HepG2 (cell line): ENCODE measurements around the gene FAM78A. TPM values are rescaled to one million over a fixed set of nuclear protein-coding genes. Genes with fewer than 3 reads are reported as not detected.

Experiments
- ATAC-seq: fragments of 200-7000 bp; cut with Tn5 transposase; 3 replicates; pipeline ENCODE4 v1.9.1; 2020; ENCODE audit warnings: mild to moderate bottlenecking, moderate library complexity
- BruUV-seq: library from RNA; stranded (reverse); fragments of 400-500 nt; replicated peaks from 2 replicates; lab custom pipeline; 2021; lab: Mats Ljungman, UMichigan
- CTCF ChIA-PET: fragments of 300-600 bp; formaldehyde crosslinking; extraction: SDS; loops from one replicate; lab custom pipeline; 2021; ENCODE audit warnings: low total read pairs, inconsistent platforms, low intra/inter-chr PET ratio; lab: Yijun Ruan, JAX
- POLR2A ChIA-PET: fragments of 350-600 bp; sonication (Branson Sonifier 250); formaldehyde crosslinking; loops from one replicate; lab custom pipeline; 2020; ENCODE audit warnings: antibody characterized with exemption, inconsistent platforms; lab: Yijun Ruan, JAX
- DNase-seq: peaks from one replicate; pipeline ENCODE4 v3.0.0-alpha.2; 2015; ENCODE audit warnings: low spot score
- FAIRE-seq: peaks from 3 replicates; lab custom pipeline; 2011; peaks lifted over from hg19 to GRCh38; lab: Jason Lieb, UNC
- H2AFZ ChIP-seq: one replicate; pipeline ENCODE4 v1.6.1; 2011; ENCODE audit warnings: low read length, inconsistent platforms
- H3K27ac ChIP-seq: fragments of 300-600 bp; 3 replicates; pipeline ENCODE4 v1.8.0; 2011; ENCODE audit warnings: mixed run types, mild to moderate bottlenecking, mixed read lengths, low read length, inconsistent platforms; ENCODE audit not compliant: insufficient read depth; ENCODE audit errors: extremely low read length
- H3K27me3 ChIP-seq, 2 experiments: fragments of 200-600 bp in 1 of 2; 2 replicates in 1 of 2; 3 replicates in 1 of 2; pipeline versions ENCODE4 v1.6.0 to v1.8.0; 2011; ENCODE audit warnings: low read length in 2 of 2, mild to moderate bottlenecking in 2 of 2, moderate library complexity in 2 of 2, inconsistent platforms in 1 of 2; ENCODE audit not compliant: insufficient read depth in 2 of 2, control insufficient read depth in 1 of 2
- H3K36me3 ChIP-seq, 2 experiments: fragments of 200-600 bp in 1 of 2; replicated peaks in 1 of 2; 2 replicates in 1 of 2; 3 replicates in 1 of 2; pipeline versions ENCODE4 v1.5.1 to v1.8.0; 2011; ENCODE audit warnings: low read length in 2 of 2, inconsistent platforms in 1 of 2; ENCODE audit not compliant: insufficient read depth in 2 of 2, control insufficient read depth in 1 of 2
- H3K4me1 ChIP-seq: 2 replicates; pipeline ENCODE4 v1.5.1; 2012; ENCODE audit warnings: low read length, inconsistent platforms; ENCODE audit not compliant: insufficient read depth
- H3K4me2 ChIP-seq: 2 replicates; pipeline ENCODE4 v1.6.0; 2011; ENCODE audit warnings: low read depth, low read length, inconsistent platforms
- H3K4me3 ChIP-seq, 3 experiments: fragments of 200-600 bp in 1 of 3; sonication (generic), shearing (Covaris generic) in 1 of 3; replicated peaks in 1 of 3; 2 replicates each; pipeline ENCODE4 v1.5.1; 2011 to 2016; ENCODE audit warnings: low read length in 3 of 3, inconsistent platforms in 2 of 3, low read depth in 2 of 3, mild to moderate bottlenecking in 2 of 3, control low read depth in 1 of 3, mixed read lengths in 1 of 3; ENCODE audit not compliant: insufficient read depth in 1 of 3
- H3K79me2 ChIP-seq: one replicate; pipeline ENCODE4 v1.6.1; 2011; ENCODE audit warnings: low read length, inconsistent platforms; ENCODE audit not compliant: insufficient read depth
- H3K9ac ChIP-seq: 2 replicates; pipeline ENCODE4 v1.6.0; 2011; ENCODE audit warnings: mild to moderate bottlenecking, low read depth, low read length, inconsistent platforms; ENCODE audit not compliant: insufficient read depth
- H3K9me3 ChIP-seq: 2 replicates; pipeline ENCODE4 v1.5.1; 2012; ENCODE audit warnings: mild to moderate bottlenecking, low read length
- H4K20me1 ChIP-seq: 2 replicates; pipeline ENCODE4 v1.6.0; 2011; ENCODE audit warnings: inconsistent platforms, mild to moderate bottlenecking, low read length, moderate library complexity; ENCODE audit not compliant: insufficient read depth
- ATF1 ChIP-seq: IDR thresholded peaks from 2 replicates; pipeline ENCODE4 v1.6.1; 2016; ENCODE audit warnings: mild to moderate bottlenecking, control low read depth
- CHD4 ChIP-seq: fragments of 200-600 bp; sonication (generic); IDR thresholded peaks from 2 replicates; pipeline ENCODE4 v1.7.0; 2017; ENCODE audit warnings: mild to moderate bottlenecking, low read length, borderline replicate concordance
- EZH2 ChIP-seq: conservative IDR thresholded peaks from 2 replicates; pipeline ENCODE4 v1.6.1; 2012; ENCODE audit warnings: mild to moderate bottlenecking, low read depth, low read length, moderate library complexity
- FOXP1 ChIP-seq, 2 experiments: fragments of 450-650 bp in 1 of 2; IDR thresholded peaks; 2 replicates each; pipeline ENCODE4 v1.6.1; 2017 to 2018; ENCODE audit warnings: antibody characterized with exemption in 1 of 2
- ONECUT2 ChIP-seq: sonication (generic); formaldehyde crosslinking; IDR thresholded peaks from 2 replicates; pipeline ENCODE4 v1.4.0; 2020; ENCODE audit warnings: missing genetic modification reagents
- PLSCR1 ChIP-seq: sonication (generic); formaldehyde crosslinking; IDR thresholded peaks from 2 replicates; pipeline ENCODE4 v1.5.0; 2020; ENCODE audit warnings: missing genetic modification reagents, mild to moderate bottlenecking, borderline replicate concordance
- SATB2 ChIP-seq: sonication (generic); formaldehyde crosslinking; IDR thresholded peaks from 2 replicates; pipeline ENCODE4 v1.5.0; 2020; ENCODE audit warnings: missing genetic modification reagents
- SMARCE1 ChIP-seq: fragments of 450-650 bp; IDR thresholded peaks from 2 replicates; pipeline ENCODE4 v1.6.1; 2017; ENCODE audit warnings: borderline replicate concordance
- UBTF ChIP-seq: sonication (generic); formaldehyde crosslinking; IDR thresholded peaks from 2 replicates; pipeline ENCODE4 v1.4.0; 2020; ENCODE audit warnings: mild to moderate bottlenecking, missing genetic modification reagents
- ZBED4 ChIP-seq: sonication (generic); formaldehyde crosslinking; IDR thresholded peaks from 2 replicates; pipeline ENCODE4 v1.4.0; 2020; ENCODE audit warnings: missing genetic modification reagents, borderline replicate concordance
- ZBTB21 ChIP-seq: sonication (generic); formaldehyde crosslinking; IDR thresholded peaks from 2 replicates; pipeline ENCODE4 v1.4.0; 2020; ENCODE audit warnings: missing genetic modification reagents
- ZNF24 ChIP-seq: fragments of 450-650 bp; IDR thresholded peaks from 2 replicates; pipeline ENCODE4 v1.6.1; 2017; ENCODE audit warnings: antibody characterized with exemption, mild to moderate bottlenecking
- ZNF274 ChIP-seq: sonication (generic); formaldehyde crosslinking; IDR thresholded peaks from 2 replicates; pipeline ENCODE4 v1.5.1; 2020; ENCODE audit warnings: mild to moderate bottlenecking, missing genetic modification reagents
- ZNF570 ChIP-seq: sonication (generic); formaldehyde crosslinking; IDR thresholded peaks from 2 replicates; pipeline ENCODE4 v1.4.0; 2020; ENCODE audit warnings: mild to moderate bottlenecking, missing genetic modification reagents, borderline replicate concordance
- ZNF572 ChIP-seq: sonication (generic); formaldehyde crosslinking; IDR thresholded peaks from 2 replicates; pipeline ENCODE4 v1.5.1; 2020; ENCODE audit warnings: mild to moderate bottlenecking, missing genetic modification reagents
- WGBS: methylation state at CpG from one replicate; pipeline ENCODE4 v1.1.6; 2017; ENCODE audit warnings: low lambda C conversion rate; 5-methylcytosine and 5-hydroxymethylcytosine counted together
- in situ Hi-C: cut with HindIII; loops from 2 replicates; pipeline ENCODE4 v1.10.0; 2017; ENCODE audit warnings: low pct_unique_long_range_greater_than_20kb; ENCODE audit not compliant: extremely low pct_ligation_motif_present
- intact Hi-C: fragments of 100-400 bp; cut with micrococcal nuclease; formaldehyde crosslinking; loops from one replicate; pipeline ENCODE4 v1.10.0; 2022; ENCODE audit not compliant: unreplicated experiment
- polyA plus RNA-seq, 8 experiments: library from polyadenylated mRNA; depleted of rRNA in 3 of 8; stranded (reverse) in 7 of 8; unstranded in 1 of 8; fragments of >200 nt; fragmentation: Illumina TruSeq in 4 of 8; extraction: Trizol in 4 of 8; gene quantifications; 2 replicates each; pipeline versions ENCODE4 v1.2.1 to v1.2.3, GENCODE V29; 2011 to 2016; ENCODE audit warnings: low read depth in 4 of 8, missing spikeins in 1 of 8, mixed read lengths in 1 of 8; ENCODE audit not compliant: insufficient read depth in 1 of 8
- total RNA-seq, 5 experiments: library from RNA; depleted of rRNA; stranded (reverse); fragments of >200 nt; fragmentation: Illumina TruSeq; extraction: Trizol; gene quantifications; 2 replicates each; pipeline ENCODE4 v1.2.3, GENCODE V29; 2016; ENCODE audit warnings: low read depth in 1 of 5
- TF ChIP-seq, protein P1 (sequence below): sonication (generic); formaldehyde crosslinking; IDR thresholded peaks from 2 replicates; pipeline ENCODE4 v1.5.1; 2020; ENCODE audit warnings: missing genetic modification reagents, mild to moderate bottlenecking, borderline replicate concordance

Gene FAM78A
- total and polyA plus RNA-seq, 2 of the 13 experiments (the other 11 are each of a cell fraction or from before 2014, with no cell fraction given): 0.18 to 0.62 TPM

- no peaks in the 10 kb centered on the region for H3K9me3 ChIP-seq
- FAIRE-seq (no peak), DNase-seq (no peak), ATAC-seq (no peak)
- 57% methylated on average over 6 of the region's 33 CpGs for WGBS
- H3K27ac ChIP-seq: no peak overlapping the region
- CTCF ChIA-PET: no interaction called here
- H3K9ac ChIP-seq: no peak overlapping the region
- BruUV-seq: no TSS peak
- no peak overlapping the region for H3K4me3 ChIP-seq
- H4K20me1 ChIP-seq: no peaks in the 10 kb centered on the region
- peaks cover 14 to 61% of the 10 kb centered on the region in 2 experiments; a peak in 4 of 5 replicates for H3K27me3 ChIP-seq
- no peak overlapping the region for H2AFZ ChIP-seq
- in situ Hi-C loops (no loop called here), intact Hi-C loops (no loop called here)
- no peaks in the 10 kb centered on the region for H3K79me2 ChIP-seq
- peaks cover 20% of the 10 kb centered on the region for H3K4me1 ChIP-seq
- no peak overlapping the region for H3K4me2 ChIP-seq
- POLR2A ChIA-PET: no interaction called here
- no peaks in the 10 kb centered on the region for H3K36me3 ChIP-seq
- TF ChIP-seq EZH2 (no peak), FOXP1 (IDR thresholded peaks at IDR 0.05) (no peak), FOXP1 (CRISPR knock-in tag; IDR thresholded peaks at IDR 0.05) (no peak), ZBTB21 (CRISPR knock-in tag) (no peak), PLSCR1 (CRISPR knock-in tag) (no peak), UBTF (no peak), ONECUT2 (no peak), ZNF570 (CRISPR knock-in tag) (no peak), ZNF24 (no peak), ZNF572 (CRISPR knock-in tag) (no peak), CHD4 (no peak), ZNF274 (CRISPR knock-in tag) (no peak), ATF1 (CRISPR knock-in tag) (no peak), SMARCE1 (no peak), ZBED4 (no peak), SATB2 (CRISPR knock-in tag) (no peak)
- TF ChIP-seq, protein P1, sequence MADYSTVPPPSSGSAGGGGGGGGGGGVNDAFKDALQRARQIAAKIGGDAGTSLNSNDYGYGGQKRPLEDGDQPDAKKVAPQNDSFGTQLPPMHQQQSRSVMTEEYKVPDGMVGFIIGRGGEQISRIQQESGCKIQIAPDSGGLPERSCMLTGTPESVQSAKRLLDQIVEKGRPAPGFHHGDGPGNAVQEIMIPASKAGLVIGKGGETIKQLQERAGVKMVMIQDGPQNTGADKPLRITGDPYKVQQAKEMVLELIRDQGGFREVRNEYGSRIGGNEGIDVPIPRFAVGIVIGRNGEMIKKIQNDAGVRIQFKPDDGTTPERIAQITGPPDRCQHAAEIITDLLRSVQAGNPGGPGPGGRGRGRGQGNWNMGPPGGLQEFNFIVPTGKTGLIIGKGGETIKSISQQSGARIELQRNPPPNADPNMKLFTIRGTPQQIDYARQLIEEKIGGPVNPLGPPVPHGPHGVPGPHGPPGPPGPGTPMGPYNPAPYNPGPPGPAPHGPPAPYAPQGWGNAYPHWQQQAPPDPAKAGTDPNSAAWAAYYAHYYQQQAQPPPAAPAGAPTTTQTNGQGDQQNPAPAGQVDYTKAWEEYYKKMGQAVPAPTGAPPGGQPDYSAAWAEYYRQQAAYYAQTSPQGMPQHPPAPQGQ: no peak
Measured at GRCh38 chr9:131260751-131261452, 15.4 kb downstream of the FAM78A start.
